Pulmonary artery endothelial cell (primary cell): ENCODE measurements around the gene ASCC1. TPM values are rescaled to one million over a fixed set of nuclear protein-coding genes. Genes with fewer than 3 reads are reported as not detected.

Experiments
- DNase-seq: peaks from one replicate; pipeline ENCODE4 v3.0.0-alpha.2; 2011; ENCODE audit warnings: low read depth, low spot score
- total RNA-seq: library from RNA; depleted of rRNA; stranded (reverse); fragments of >200 nt; gene quantifications from 2 replicates; pipeline ENCODE4 v1.2.3, GENCODE V29; 2014

Gene ASCC1, protein sequence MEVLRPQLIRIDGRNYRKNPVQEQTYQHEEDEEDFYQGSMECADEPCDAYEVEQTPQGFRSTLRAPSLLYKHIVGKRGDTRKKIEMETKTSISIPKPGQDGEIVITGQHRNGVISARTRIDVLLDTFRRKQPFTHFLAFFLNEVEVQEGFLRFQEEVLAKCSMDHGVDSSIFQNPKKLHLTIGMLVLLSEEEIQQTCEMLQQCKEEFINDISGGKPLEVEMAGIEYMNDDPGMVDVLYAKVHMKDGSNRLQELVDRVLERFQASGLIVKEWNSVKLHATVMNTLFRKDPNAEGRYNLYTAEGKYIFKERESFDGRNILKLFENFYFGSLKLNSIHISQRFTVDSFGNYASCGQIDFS
- 26.0 and 26.8 TPM in 2 replicates for total RNA-seq

GRCh38 chr10:72215611-72216549 is at the start of gene ASCC1, which contains the start of gene ANAPC16:
Gene ASCC1, minus strand, starts transcription at chr10:72216276. Its CDS starts 2,978 bp downstream, at chr10:72213298.
Gene ANAPC16, plus strand, starts transcription at chr10:72216012. Its CDS starts 7,903 bp downstream, at chr10:72223915.
- peak; percentile 37 for DNase-seq

GRCh38 chr10:72265508-72265907 is 49.4 kb upstream of the ASCC1 start:
- DNase-seq, result no peak

DNA sequence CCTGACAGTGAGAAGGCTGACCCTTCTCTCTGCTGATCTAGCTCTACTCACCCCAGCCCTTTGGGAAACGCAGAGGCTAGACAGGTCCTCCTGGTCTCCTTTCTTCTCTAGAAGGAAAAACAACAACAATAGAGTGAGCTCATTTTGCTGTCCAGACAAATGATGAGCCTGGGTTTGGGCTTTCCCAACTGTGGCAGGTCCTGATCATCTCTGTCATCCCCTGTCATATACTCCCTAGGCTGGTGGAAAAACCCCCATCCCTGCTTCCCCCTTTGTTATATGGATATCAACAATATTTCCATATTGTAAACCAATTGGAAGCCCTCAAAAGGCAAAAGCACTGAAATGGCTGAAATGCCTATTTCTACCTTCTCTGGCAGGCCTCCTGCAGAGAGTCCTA is 48.5 kb upstream of the ASCC1 start:
- no peak for DNase-seq

GRCh38 chr10:72263613-72264241 is 47.7 kb upstream of the ASCC1 start:
- DNase-seq, result no peak

GRCh38 chr10:72261784-72262404 is 45.8 kb upstream of the ASCC1 start:
- DNase-seq, result no peak

DNA sequence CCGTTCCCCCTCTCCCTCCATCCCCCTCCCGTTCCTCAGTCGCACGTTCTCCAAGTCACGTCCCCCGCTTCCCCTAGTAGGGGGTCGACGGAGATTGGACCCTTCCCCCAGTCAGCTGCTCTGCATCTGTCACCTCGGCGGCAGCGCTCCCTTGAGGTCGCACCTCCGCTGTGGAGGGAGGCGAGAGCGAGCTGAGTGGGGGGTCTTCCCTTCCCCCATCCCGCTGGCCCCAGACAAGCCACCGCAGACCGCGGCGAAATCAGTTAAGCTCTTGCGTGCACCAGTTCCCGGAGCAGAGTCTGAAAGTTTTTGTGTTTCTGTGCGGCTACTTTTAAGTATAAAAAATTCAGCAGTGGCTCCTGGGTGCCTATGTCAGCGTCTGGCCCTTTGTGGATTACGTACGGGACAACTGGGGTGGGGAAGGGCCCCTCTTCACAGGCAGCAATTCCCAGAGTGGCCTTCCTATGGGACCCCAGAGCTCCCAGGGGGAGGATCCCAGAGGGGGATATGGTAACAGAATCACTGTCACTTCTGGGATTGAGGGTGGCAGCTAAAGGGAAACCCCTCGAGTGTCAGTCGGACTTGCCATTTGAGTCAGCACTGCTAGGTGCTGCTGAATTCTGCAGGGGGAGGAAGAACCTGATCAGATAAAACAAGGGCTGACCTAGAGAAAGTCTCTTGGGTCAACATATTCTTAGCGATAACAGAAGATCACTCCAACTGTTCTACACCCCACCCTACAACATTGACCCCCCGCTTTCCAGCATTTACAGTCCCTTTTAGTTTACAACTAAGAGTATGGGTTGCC is 45.1 kb upstream of the ASCC1 start:
- DNase-seq, result no peak

DNA sequence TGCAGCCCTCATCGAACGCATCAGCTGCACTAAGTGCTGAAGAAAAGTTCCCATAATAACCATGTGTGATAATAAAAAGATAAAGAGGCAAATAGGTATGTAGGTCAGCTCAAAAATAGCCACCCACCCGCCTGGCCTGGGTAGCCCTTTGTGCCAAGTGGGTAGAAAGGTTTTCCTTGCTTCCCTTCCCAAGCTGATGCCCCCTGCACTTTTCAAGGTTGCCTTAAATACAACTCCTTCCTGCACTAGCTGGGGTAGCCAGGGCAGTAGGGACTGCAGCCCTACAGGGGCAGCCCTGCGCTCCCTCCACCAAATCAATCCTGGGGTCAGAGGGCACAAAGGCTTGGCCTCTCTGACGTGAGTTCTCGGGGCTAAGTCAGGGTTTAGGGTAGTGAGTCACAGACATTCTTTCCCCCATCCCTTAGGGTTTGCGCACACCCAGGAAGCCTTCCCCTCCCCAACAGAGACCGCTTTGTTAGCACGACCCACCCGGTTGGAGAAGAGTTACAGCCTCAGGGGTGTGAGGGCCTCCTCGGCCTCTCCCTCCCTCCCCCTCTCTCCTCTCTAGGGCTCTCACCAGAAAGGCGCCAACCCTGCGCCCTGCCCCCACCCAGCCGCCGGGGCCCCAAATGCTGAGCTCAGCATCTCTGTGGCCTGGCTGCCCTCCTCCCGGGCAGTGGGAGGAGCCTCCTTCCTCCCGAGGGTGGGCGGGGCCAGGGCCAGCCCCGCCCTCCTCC is 44.3 kb upstream of the ASCC1 start:
- no peak for DNase-seq

GRCh38 chr10:72259491-72260238 is 43.6 kb upstream of the ASCC1 start:
- DNase-seq, result no peak

DNA sequence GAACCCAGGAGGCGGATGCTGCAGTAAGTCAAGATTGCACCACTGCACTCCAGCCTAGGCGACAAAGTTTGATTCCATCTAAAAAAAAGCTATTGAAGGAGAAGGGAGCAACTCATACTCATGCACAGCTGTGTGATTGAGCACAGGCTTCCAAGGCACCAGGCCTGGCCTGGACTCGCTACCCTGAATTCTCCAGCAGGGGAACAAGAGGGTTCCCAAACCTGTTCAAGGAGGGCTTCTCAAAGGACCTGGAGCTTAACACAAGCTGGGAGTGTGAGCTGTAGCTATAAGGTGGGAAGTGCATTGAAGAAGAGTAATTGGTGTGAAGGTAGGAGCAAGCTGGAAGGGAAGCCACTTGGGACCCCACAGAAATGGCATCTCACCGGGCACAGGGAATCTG is 42.5 kb upstream of the ASCC1 start:
- no peak for DNase-seq

DNA sequence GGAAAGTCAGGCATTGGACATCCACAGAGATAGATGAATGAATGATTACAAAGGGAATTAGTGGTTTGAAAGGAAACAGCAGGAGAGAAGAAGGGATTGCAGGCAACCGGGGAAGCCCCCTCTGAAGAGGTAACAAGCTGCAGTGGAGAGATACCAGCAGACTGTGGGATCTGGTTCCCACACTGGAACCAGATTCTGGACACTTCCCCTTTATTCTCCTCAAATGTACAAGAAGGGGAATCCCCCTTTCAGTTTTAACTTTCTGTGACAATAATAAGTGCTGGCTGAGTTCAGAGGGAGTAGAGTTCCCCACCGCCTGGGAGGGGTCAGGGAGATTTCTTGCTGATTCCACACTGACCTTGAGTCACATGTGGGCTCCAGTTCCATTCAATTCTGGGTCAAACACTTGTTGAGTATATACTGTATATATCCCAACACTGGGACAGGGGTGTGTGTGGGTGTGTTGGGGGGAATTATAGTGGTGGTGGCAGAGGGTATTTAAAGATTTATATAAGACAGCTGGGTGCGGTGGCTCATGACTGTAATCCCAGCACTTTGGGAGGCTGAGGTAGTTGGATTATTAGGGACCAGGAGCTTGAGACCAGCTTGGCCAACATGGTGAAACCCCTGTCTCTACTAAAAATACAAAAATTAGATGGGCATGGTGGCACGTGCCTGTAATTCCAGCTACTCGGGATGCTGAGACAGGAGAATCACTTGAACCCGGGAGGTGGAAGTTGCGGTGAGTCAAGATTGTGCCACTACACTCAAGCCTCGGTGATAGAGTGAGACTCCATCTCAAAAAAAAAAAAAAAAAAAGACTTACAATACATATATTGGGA is 41.2 kb upstream of the ASCC1 start:
- no peak for DNase-seq

- DNase-seq, result no peak
Observed at GRCh38 chr10:72255977-72256729, 40.1 kb upstream of the ASCC1 start.

DNA sequence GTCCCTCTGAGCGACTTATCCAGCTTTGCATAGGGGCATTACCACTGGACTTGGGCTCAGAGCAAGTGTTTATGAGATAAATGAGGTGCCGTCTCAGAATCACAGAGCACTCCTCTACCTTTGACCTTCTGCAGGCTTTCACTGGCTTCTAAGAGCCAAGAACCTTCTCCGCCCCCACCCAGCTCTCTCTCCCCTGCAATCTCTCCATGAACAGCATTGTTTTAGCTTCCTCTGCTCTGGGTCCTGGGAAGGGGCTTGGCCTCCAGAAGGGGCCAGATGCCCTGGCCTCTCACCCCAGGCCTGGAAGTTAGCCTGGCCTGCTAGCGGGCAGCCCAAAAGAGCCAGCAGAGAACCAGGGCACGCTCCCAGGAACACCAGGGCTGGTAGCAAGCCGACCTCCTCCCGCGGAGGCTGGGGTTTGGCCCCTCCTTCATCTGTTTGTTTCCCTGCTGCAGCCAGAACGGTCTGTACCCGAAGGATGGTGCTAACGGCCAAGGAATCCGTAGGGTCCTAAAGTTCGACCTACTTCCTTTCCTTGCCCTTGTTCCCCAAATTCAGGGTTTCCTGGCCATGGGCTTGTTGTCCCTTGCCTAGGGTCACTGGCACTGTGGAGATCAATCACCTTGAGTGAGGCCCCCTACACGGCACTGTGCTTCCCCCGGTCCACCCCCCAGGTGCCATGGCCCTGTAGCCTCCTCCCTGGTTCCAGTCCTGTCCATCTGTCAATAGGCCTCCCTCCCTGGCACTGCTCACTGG is 38.9 kb upstream of the ASCC1 start:
- no peak for DNase-seq

DNA sequence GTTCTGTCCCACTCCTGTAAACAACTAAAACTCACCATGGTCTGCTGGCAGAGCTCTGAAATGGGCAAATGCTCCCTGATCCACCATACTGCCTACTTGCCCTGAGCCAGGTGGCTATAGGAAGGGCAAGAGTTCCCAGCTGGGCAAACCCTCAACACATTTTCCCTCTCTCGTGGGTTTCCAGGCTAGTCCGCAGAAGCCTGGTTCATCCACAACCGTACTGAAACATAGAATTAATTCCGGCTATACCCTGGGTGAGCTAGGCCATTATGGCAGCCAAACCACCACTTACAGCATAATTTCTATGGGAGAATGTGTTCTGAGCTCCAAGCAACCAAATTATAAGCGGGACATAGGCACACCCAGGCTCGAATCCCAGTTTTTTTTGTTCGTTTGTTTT is 37.5 kb upstream of the ASCC1 start:
- no peak for DNase-seq

- DNase-seq, result no peak
Observed at GRCh38 chr10:72252972-72253371, 36.9 kb upstream of the ASCC1 start.

GRCh38 chr10:72251635-72252034 is 35.6 kb upstream of the ASCC1 start:
- DNase-seq, result no peak

DNA sequence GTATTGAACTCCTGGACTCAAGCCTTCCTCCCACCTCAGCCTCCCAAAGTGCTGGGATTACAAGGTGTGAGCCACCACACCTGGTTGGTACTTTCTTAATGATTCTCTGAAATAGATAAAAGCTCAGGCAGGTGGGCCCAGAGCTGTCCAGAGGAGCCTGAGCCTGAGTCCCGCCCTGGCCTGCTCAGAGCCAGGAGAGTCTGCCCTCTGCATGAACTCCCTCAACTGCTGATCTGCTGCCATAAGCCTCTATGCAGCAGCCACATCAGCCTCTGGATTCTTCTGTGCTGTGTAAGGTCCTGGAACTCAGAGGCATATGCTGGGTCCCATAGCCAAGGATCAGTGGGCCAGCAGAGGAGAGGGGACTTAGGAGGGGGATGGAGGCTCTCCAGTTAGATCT is 34.6 kb upstream of the ASCC1 start:
- no peak for DNase-seq
